Esophagus squamous epithelium (tissue), 4 donors: ENCODE results near the gene SETX.

Experiments used
- CTCF ChIP-seq, 6 experiments: fragments of 450-650 bp in 4 of 6; fragments of 200-600 bp in 2 of 6; sonication (generic) in 2 of 6; IDR thresholded peaks; one replicate each; pipeline ENCODE4 v1.5.1; 2016 to 2019; ENCODE audit warnings: antibody characterized with exemption in 6 of 6, mild to moderate bottlenecking in 4 of 6, moderate library complexity in 4 of 6
- POLR2A ChIP-seq, 4 donors: fragments of 450-650 bp; IDR thresholded peaks; one replicate each; pipeline ENCODE4 v1.6.1; 2017; ENCODE audit warnings: antibody characterized with exemption in 4 of 4, mild to moderate bottlenecking in 4 of 4, moderate library complexity in 3 of 4

GRCh38 chr9:132243156-132244074, 111.4 kb downstream of the SETX start:
- TF ChIP-seq CTCF (IDR thresholded peaks at IDR 0.05) = no peak
- TF ChIP-seq POLR2A (IDR thresholded peaks at IDR 0.05) = no peak
